Measurements from ENCODE around the gene ADGRB2.

Gene ADGRB2

DNA sequence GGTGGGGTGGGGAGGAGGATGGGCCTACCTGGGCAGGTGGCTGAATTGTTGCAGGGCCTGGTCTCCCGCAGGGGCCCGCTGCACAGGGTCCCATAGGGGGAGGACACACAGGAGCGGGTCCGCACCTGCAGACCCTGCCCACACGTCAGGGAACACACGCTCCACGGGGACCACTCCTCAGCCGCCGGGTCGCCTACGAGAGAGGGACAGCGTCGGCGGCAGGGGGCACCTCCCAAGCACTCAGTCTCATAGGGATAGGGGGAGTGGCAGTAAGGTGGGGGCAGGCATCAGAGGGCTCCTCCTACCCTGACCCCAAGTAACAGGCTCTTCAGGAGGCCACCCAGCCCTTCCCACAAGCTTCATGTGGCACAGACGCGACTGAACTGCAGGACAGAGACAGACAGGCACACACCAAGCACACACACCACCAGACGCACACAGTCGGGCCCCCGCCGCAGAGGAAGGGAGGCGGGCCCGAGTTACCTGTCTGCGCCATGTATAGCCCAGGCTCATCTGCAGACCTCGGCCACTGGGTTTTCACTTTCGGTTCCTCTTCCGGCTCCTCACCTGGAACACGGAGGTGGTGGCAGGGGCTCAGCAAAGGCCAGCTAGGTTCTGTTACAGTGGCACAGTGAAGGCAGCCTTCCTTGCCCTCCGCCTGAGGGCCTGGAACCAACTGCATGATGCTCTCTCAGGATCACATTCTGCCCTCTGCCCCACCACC lies 19.8 kb downstream of the ADGRB2 start:
- Histone ChIP-seq H3K9me2 (replicated peaks; ENCODE audit: low read depth, low read length) (no peaks in the 10 kb centered on the region), H4K20me1 (ENCODE audit: insufficient read depth, low read length, poor library complexity, severe bottlenecking) (no peaks in the 10 kb centered on the region), H3K4me3 (ENCODE audit: low read length, poor library complexity, severe bottlenecking) (no peak overlapping the region), H3K79me2 (ENCODE audit: insufficient read depth, low read length) (no peaks in the 10 kb centered on the region), H3F3A (ENCODE audit: low read depth) (no peaks in the 10 kb centered on the region), H3K36me3 (ENCODE audit: insufficient read depth, low read length) (no peaks in the 10 kb centered on the region), H3K9ac (ENCODE audit: low read depth, low read length, poor library complexity, severe bottlenecking) (no peak overlapping the region), H2AFZ (ENCODE audit: low read length) (no peak overlapping the region), H3K27me3 (ENCODE audit: insufficient read depth, low read length, poor library complexity, severe bottlenecking) (no peaks in the 10 kb centered on the region), H3K9me3 (ENCODE audit: insufficient read depth, low read depth, low read length) (no peaks in the 10 kb centered on the region), H3K4me1 (ENCODE audit: insufficient read depth, low read length, poor library complexity, severe bottlenecking) (peaks cover 3% of the 10 kb centered on the region), H3K4me2 (ENCODE audit: low read depth, low read length, poor library complexity, severe bottlenecking) (no peak overlapping the region)
- no peak for TF ChIP-seq EZH2phosphoT487 (IDR thresholded peaks at IDR 0.05; ENCODE audit: borderline replicate concordance)
- no peak for TF ChIP-seq CTCF (conservative IDR thresholded peaks at IDR 0.05; ENCODE audit: low read length)

- no peak for TF ChIP-seq CTCF (conservative IDR thresholded peaks at IDR 0.05; ENCODE audit: low read length)
- no peak for TF ChIP-seq EZH2phosphoT487 (IDR thresholded peaks at IDR 0.05; ENCODE audit: borderline replicate concordance)
- Histone ChIP-seq H3K79me2 (ENCODE audit: insufficient read depth, low read length) (no peaks in the 10 kb centered on the region), H2AFZ (ENCODE audit: low read length) (no peak overlapping the region), H3K9ac (ENCODE audit: low read depth, low read length, poor library complexity, severe bottlenecking) (no peak overlapping the region), H3K27me3 (ENCODE audit: insufficient read depth, low read length, poor library complexity, severe bottlenecking) (no peaks in the 10 kb centered on the region), H3K4me2 (ENCODE audit: low read depth, low read length, poor library complexity, severe bottlenecking) (no peak overlapping the region), H4K20me1 (ENCODE audit: insufficient read depth, low read length, poor library complexity, severe bottlenecking) (no peaks in the 10 kb centered on the region), H3K9me3 (ENCODE audit: insufficient read depth, low read depth, low read length) (no peaks in the 10 kb centered on the region), H3K36me3 (ENCODE audit: insufficient read depth, low read length) (no peaks in the 10 kb centered on the region), H3K4me1 (ENCODE audit: insufficient read depth, low read length, poor library complexity, severe bottlenecking) (peaks cover 3% of the 10 kb centered on the region), H3K9me2 (replicated peaks; ENCODE audit: low read depth, low read length) (no peaks in the 10 kb centered on the region), H3K4me3 (ENCODE audit: low read length, poor library complexity, severe bottlenecking) (no peak overlapping the region), H3F3A (ENCODE audit: low read depth) (no peaks in the 10 kb centered on the region)
These were observed 21.5 kb downstream of the ADGRB2 start for GRCh38 chr1:31742462-31743212.

DNA sequence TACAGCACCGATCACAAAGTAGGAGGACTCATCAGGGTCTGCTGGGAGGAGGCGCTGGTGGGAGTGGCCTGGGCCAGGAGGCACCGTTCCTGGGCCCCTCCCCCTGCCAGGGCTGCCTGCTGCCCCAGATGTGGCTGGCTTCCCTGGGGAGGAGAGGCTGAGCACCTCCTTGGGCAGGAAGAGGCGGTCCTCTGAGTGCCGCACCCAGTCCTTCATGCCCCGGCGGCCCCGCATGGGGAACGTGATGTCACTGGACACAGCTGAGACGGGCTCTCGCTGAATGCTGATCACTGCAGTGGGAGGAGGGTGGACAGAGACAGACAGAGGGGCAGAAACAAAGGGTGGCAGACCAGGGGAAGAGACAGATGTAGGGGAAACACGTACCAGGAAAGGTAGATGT lies 24.8 kb downstream of the ADGRB2 start:
- Histone ChIP-seq H3K9me2 (replicated peaks; ENCODE audit: low read depth, low read length) (no peaks in the 10 kb centered on the region), H3K4me1 (ENCODE audit: insufficient read depth, low read length, poor library complexity, severe bottlenecking) (no peaks in the 10 kb centered on the region), H3K9me3 (ENCODE audit: insufficient read depth, low read depth, low read length) (no peaks in the 10 kb centered on the region), H3K4me3 (ENCODE audit: low read length, poor library complexity, severe bottlenecking) (no peak overlapping the region), H3K27me3 (ENCODE audit: insufficient read depth, low read length, poor library complexity, severe bottlenecking) (no peaks in the 10 kb centered on the region), H3K9ac (ENCODE audit: low read depth, low read length, poor library complexity, severe bottlenecking) (no peak overlapping the region), H3K36me3 (ENCODE audit: insufficient read depth, low read length) (no peaks in the 10 kb centered on the region), H4K20me1 (ENCODE audit: insufficient read depth, low read length, poor library complexity, severe bottlenecking) (no peaks in the 10 kb centered on the region), H2AFZ (ENCODE audit: low read length) (no peak overlapping the region), H3F3A (ENCODE audit: low read depth) (no peaks in the 10 kb centered on the region), H3K4me2 (ENCODE audit: low read depth, low read length, poor library complexity, severe bottlenecking) (no peak overlapping the region), H3K79me2 (ENCODE audit: insufficient read depth, low read length) (no peaks in the 10 kb centered on the region)
- no peak for TF ChIP-seq CTCF (conservative IDR thresholded peaks at IDR 0.05; ENCODE audit: low read length)
- no peak for TF ChIP-seq EZH2phosphoT487 (IDR thresholded peaks at IDR 0.05; ENCODE audit: borderline replicate concordance)

All from Loucy (cell line).